Measurements from ENCODE around the gene GRHL1. TPM values are rescaled to one million over a fixed set of nuclear protein-coding genes. Genes with fewer than 3 reads are reported as not detected.
A peak's percentile ranks its signal among the peaks of the same experiment; 100 is the strongest.
"Not testable (repeated sequence)": the region's sequence is repeated elsewhere in the genome, so short reads cannot be mapped to it uniquely, and the experiment has no call there.

Gene GRHL1
- total RNA-seq, 1 donor from 2014 or later = 1.5 TPM

GRCh38 chr2:10030798-10031197 lies 79.3 kb downstream of the GRHL1 start:
- DNase-seq (ENCODE audit: low spot score); intact Hi-C loops (cut with DNase I): not testable (repeated sequence)

GRCh38 chr2:10031886-10032745 lies 80.6 kb downstream of the GRHL1 start:
- DNase-seq (ENCODE audit: low spot score) (no peak), ATAC-seq (no peak)

More at GRCh38 chr2:10030798-10031197, 79.3 kb downstream of the GRHL1 start:
- ATAC-seq = not testable (repeated sequence)

GRCh38 chr2:10032746-10033105 lies 81.2 kb downstream of the GRHL1 start:
- DNase-seq (ENCODE audit: low spot score) (no peak), ATAC-seq (no peak)
- intact Hi-C loops (cut with DNase I) = no loop called here

More at GRCh38 chr2:10031886-10032745, 80.6 kb downstream of the GRHL1 start:
- intact Hi-C loops (cut with DNase I) = no loop called here

GRCh38 chr2:10033251-10034006 lies 81.9 kb downstream of the GRHL1 start:
- intact Hi-C loops (cut with DNase I) = no loop called here
- no peak for DNase-seq (ENCODE audit: low spot score)
- ATAC-seq = no peak

GRCh38 chr2:10034333-10035052 lies 83.0 kb downstream of the GRHL1 start:
- ATAC-seq = no peak
- intact Hi-C loops (cut with DNase I) = no loop called here

GRCh38 chr2:10035053-10035422 lies 83.5 kb downstream of the GRHL1 start:
- DNase-seq (ENCODE audit: low spot score) (no peak), ATAC-seq (no peak)
- intact Hi-C loops (cut with DNase I) = no loop called here

More at GRCh38 chr2:10034333-10035052, 83.0 kb downstream of the GRHL1 start:
- DNase-seq (ENCODE audit: low spot score) = no peak

GRCh38 chr2:10035633-10036032 lies 84.1 kb downstream of the GRHL1 start:
- peak; percentile 3 for ATAC-seq
- intact Hi-C loops (cut with DNase I) = no loop called here
- DNase-seq (ENCODE audit: low spot score) = no peak

GRCh38 chr2:10036095-10036884 lies 84.8 kb downstream of the GRHL1 start:
- DNase-seq (ENCODE audit: low spot score) = peak; percentile 80
- intact Hi-C loops (cut with DNase I) = no loop called here
- peak; percentile 70 for ATAC-seq

GRCh38 chr2:10038123-10038522 lies 86.6 kb downstream of the GRHL1 start:
- DNase-seq (ENCODE audit: low spot score) (no peak), ATAC-seq (no peak)
- intact Hi-C loops (cut with DNase I) = no loop called here

- ATAC-seq (no peak), DNase-seq (ENCODE audit: low spot score) (no peak)
- intact Hi-C loops (cut with DNase I) = no loop called here
Measured at GRCh38 chr2:10038716-10039115, 87.2 kb downstream of the GRHL1 start.

- intact Hi-C loops (cut with DNase I) = no loop called here
- ATAC-seq = no peak
- DNase-seq (ENCODE audit: low spot score) = no peak
Measured at GRCh38 chr2:10039658-10040410, 88.3 kb downstream of the GRHL1 start.

GRCh38 chr2:10041711-10042110 lies 90.2 kb downstream of the GRHL1 start:
- intact Hi-C loops (cut with DNase I) = no loop called here
- ATAC-seq = no peak
- DNase-seq (ENCODE audit: low spot score) = no peak

GRCh38 chr2:10042301-10043161 lies 91.0 kb downstream of the GRHL1 start:
- intact Hi-C loops (cut with DNase I) = no loop called here
- peak; percentile 88 for DNase-seq (ENCODE audit: low spot score)
- ATAC-seq = peak; percentile 65

GRCh38 chr2:10043256-10043905 lies 91.9 kb downstream of the GRHL1 start, which contains the start of gene KLF11:
Gene KLF11 (plus strand): TSS chr2:10043550. CDS start chr2:10043717, 167 bp downstream.
- DNase-seq (ENCODE audit: low spot score) (peak; percentile 96), ATAC-seq (peak; percentile 80)
- intact Hi-C loops (cut with DNase I) = no loop called here

- DNase-seq (ENCODE audit: low spot score) (peak; percentile 99), ATAC-seq (peak; percentile 80)
- intact Hi-C loops (cut with DNase I) = no loop called here
Measured at GRCh38 chr2:10043906-10044601, 92.6 kb downstream of the GRHL1 start.
